GM21825 (cell line): ENCODE results near the gene CD3G.

Experiments
- ATAC-seq: cut with Tn5 transposase; IDR thresholded peaks from one replicate; pipeline ENCODE4 v1.9.1; 2021; ENCODE audit warnings: mild to moderate bottlenecking, moderate library complexity; ENCODE audit not compliant: unreplicated experiment

The CD3G gene

DNA sequence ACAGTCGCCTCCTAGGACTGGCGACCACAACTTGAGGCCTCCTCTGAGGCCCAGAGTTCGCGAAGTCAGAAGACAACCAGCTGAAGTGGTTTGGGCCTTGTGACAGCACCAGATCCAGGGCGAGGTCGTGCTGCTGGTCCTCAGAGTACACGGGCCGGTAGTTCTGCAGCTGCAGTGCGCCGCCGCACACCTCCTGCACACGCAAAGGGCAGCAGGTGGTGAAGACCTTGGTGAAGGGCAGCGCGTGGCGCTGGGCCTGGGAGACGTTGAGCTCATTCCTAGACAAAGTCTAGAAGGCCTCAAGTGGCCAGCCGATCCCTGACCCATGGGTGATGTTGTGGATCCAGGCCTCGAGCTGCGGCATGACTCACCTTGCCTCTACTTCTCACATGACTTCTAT is 21.4 kb upstream of the CD3G start:
- no peak for ATAC-seq

DNA sequence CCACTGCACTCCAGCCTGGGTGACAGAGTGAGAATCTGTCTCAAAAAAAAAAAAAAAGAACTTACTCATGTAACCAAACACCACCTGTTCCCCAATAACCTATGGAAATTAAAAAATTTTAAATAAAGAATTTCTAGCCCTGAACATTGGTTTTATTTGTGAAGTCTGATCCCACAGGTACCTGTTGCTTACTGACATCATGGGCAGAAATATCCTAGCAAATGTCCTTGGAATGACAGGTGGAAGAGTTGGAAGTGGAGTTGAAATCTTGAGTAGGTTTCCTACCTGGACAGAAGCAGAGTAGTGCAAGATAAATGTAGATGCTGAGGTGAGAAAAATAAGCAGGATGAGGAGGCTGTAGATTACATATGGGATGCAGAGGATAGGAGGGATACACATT is 18.9 kb upstream of the CD3G start:
- ATAC-seq = no peak

DNA sequence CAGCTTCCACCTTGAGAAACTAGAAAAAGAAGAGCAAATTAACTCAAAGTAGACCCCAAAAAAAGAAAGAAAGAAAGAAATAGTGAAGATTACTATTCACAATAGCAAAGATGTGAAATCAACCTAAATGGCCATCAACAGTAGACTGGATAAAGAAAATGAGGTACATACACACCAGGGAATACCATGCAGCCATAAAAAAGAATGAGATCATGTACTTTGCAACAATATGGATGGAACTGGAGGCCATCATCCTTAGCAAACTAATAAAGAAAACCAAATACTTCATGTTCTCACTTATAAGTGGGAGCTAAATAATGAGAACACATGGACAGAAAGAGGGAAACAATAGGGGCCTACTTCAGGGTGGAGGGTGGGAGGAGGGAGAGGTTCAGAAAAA is 15.4 kb upstream of the CD3G start:
- ATAC-seq = no peak

- no peak for ATAC-seq
Observed at GRCh38 chr11:118334745-118335144, 9.4 kb upstream of the CD3G start.

- no peak for ATAC-seq
Observed at GRCh38 chr11:118338637-118339061, 5.5 kb upstream of the CD3G start.

DNA sequence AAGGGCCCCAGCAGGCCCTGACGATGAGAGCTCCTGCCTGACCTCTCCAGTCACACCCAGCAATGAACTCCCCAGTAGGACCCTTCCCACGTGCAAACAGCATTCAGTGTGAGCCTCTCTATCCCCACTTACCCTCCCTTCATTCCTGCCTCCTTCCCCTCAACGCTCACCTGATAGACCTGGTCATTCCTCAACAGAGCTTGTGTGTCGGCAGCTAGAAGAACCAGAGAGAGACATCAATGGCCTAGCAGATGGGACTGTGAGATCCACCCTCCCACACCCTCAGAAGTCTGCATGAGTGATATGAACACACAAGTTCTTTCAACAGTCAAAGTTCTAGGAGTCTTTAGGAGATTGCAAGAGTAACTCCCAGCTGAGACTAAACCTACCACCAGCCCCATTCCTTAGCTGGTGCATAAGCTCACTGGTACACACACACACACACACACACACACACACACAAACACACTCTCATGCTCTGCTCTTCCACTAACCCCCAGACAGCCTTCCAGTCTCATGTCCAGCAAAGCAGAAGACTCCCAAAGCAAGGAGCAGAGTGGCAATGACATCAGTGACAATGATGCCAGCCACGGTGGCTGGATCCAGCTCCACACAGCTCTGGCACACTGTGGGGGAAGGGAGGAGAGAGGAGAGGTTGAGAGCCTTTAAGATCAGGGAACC is 4.7 kb upstream of the CD3G start:
- no peak for ATAC-seq

DNA sequence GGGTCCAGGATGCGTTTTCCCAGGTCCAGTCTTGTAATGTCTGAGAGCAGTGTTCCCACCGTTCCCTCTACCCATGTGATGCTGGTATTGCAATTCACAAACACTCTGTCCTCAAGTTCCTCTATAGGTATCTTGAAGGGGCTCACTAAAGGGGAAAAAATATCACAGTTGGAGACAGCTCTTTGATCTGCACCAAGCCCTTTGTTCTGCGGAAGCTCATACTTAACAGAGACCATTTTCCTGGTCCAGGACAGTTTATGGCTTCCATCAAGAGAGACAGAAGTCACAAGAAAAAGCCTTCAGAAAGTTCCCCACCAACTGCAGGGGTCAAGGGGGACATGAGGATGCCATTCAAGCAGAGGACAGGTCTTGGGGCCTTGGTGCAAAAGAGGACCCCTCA is 3.7 kb upstream of the CD3G start:
- no peak for ATAC-seq

DNA sequence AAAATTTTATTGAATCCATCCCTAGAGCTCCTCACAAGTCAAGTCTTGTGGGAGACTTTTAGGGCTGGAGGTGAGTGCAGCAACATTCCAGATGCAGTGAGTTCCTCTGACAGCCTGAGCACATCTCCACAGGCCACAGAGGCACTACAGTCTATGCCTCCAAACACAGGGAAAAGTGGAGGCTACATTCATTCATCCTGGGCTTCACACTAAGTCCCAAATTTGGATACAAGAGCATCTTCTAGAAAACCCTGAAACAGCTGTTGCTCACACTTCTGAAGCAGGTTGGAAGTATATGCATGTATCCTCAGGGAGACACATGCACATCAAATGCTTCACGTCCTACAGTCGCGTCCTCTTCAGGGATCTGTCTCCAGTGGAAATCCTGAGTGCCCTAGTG is 2.9 kb upstream of the CD3G start:
- no peak for ATAC-seq

GRCh38 chr11:118341815-118342489 is 2.2 kb upstream of the CD3G start:
- no peak for ATAC-seq

- ATAC-seq = no peak
Observed at GRCh38 chr11:118342503-118343161, 1.5 kb upstream of the CD3G start, which contains the start of gene CD3D. Gene CD3D (minus strand): TSS chr11:118342705. CDS start chr11:118342607, 98 bp downstream.

DNA sequence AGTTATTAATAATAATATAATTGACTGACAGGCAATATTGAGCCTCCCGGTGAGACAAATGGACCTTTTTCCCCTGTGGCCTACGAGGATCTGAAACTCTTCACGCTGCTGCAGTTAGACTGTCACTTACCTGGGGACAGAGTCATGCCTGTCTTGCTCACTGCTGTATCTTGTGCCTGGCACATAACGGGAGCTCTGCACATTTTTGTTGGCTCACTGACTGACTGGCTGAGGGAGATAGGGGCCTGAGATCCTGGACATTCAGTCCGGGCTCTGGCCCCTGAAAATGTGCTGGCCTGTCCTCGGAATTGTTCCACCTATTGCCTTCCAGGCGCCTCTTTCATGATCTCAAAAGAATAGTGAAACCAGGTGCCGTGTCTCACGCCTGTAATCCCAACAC is 896 bp upstream of the CD3G start:
- no peak for ATAC-seq

DNA sequence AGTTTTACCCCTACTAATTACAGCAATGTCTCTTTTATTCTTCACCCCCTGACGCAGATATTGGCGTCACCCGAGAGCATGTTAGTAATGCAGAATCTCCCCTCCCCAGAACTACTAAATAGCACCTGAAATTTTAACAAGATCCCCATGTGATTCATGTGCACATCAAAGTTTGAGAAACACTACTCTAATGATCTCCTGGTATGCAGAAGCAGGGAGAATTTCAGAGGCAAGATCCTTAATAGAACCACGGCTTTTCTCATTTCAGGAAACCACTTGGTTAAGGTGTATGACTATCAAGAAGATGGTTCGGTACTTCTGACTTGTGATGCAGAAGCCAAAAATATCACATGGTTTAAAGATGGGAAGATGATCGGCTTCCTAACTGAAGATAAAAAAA is 5.3 kb downstream of the CD3G start:
- no peak for ATAC-seq

- no peak for ATAC-seq
Observed at GRCh38 chr11:118353084-118353710, 9.1 kb downstream of the CD3G start.

DNA sequence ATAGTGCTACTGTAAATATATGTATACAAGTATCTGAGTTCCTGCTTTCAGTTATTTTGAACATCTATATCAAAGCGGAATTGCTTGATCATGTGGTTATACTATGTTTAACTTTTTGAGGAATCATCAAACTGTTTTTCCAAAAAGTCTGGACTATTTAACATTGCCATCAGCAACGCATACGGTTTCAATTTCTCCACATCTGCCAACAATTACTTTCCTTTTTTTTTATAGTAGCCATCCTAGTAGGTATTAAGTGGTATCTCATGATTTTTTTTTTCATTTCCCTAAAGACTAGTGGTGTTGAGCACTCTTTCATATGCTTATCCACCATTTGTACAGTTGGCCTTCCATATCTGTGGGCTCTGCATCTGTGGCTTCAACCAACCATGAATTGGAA is 13.9 kb downstream of the CD3G start:
- ATAC-seq = no peak

GRCh38 chr11:118359295-118359958 is 15.3 kb downstream of the CD3G start, which contains the start of gene UBE4A:
Gene UBE4A (plus strand): TSS chr11:118359600. CDS start chr11:118365081, 5,481 bp downstream.
- peak; percentile 88 for ATAC-seq

DNA sequence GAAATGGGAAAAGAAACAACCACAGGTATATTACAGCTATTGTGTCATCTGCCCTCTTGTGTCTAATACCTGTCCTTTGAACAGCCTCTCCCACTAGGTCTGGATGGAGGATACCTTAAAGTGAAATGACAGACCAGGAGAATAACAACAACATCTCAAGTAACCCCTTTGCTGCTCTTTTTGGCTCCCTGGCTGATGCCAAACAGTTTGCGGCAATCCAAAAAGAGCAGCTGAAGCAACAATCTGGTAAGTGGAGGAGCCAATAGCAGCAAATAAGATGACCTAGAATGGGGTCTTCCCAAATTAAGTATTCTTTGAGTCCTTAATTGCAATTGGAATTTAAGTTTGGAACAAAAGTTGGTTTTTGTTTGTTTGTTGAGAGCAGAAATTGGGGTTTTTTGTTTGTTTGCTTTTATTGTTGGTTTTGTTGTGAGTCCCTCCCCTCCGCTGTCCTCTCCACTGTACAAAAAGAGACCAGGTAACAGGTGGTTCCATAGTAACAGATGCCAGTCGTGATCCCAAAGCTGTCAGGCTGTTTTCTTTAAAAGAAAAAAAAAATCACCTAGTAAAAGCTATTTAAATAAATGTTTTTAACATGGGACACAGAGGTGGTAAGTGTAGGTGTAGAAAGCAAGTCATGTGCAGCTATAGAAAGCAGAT is 20.9 kb downstream of the CD3G start:
- ATAC-seq = no peak

DNA sequence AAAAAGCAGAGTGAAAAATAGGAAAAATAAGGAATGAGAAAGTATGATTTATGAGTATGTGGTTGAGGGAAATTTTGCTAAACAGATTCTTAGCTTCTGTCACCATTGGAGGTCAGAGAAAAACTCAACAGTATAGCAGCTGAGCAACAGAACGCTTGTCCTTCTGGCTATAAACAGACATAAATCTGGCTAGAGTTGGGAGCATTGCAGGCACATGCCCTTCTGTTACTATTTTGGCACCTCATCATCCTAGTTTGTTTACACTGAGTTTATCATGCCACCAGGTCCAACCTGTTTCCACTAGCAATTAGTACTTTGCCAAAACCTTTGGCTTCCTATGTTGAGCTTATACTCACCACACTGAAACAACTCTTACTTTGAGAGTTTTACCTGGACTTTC is 22.1 kb downstream of the CD3G start:
- no peak for ATAC-seq

- no peak for ATAC-seq
Observed at GRCh38 chr11:118370774-118371173, 26.6 kb downstream of the CD3G start.

GRCh38 chr11:118373263-118373662 is 29.1 kb downstream of the CD3G start:
- ATAC-seq = no peak

DNA sequence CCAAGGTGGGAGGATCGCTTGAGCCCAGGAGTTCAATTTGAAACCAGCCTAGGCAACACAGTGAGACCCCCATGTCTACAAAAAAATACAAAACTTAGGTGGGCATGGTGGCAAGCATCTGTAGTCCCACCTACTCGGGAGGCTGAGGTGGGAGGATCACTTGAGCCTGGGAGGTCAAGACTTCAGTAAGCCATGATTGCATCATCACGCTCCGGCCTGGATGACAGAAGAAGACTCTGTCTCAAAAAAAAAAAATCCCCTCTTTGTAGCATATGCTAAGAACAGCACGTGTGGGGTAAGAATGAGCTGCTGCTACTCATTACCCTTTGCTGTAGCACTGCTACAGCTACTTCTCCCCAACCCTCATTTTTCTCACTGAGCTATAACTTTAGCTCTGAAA is 29.7 kb downstream of the CD3G start:
- no peak for ATAC-seq

GRCh38 chr11:118374729-118375128 is 30.6 kb downstream of the CD3G start:
- ATAC-seq = no peak
